LNCaP clone FGC (cell line): ENCODE results near the gene PRSS2.
"Not testable (repeated sequence)": the region's sequence is repeated elsewhere in the genome, so short reads cannot be mapped to it uniquely, and the experiment has no call there.

Source experiments
- DNase-seq: peaks from one replicate; pipeline ENCODE4 v3.0.0-alpha.2; 2011; ENCODE audit warnings: low read depth
- H3K4me3 ChIP-seq: 2 replicates; pipeline ENCODE4 v1.5.1; 2011; ENCODE audit warnings: mild to moderate bottlenecking, low read depth, low read length, control low read depth
- TF ChIP-seq, protein P1 (sequence below): IDR thresholded peaks from 2 replicates; pipeline ENCODE4 v1.5.1; 2012; ENCODE audit warnings: mild to moderate bottlenecking; ENCODE audit not compliant: control insufficient read depth, insufficient read depth; ENCODE audit errors: extremely low read depth

Gene PRSS2

GRCh38 chr7:142752376-142753225 is 18.2 kb upstream of the PRSS2 start:
- DNase-seq = no peak
- no peak overlapping the region for H3K4me3 ChIP-seq
- TF ChIP-seq, protein P1, sequence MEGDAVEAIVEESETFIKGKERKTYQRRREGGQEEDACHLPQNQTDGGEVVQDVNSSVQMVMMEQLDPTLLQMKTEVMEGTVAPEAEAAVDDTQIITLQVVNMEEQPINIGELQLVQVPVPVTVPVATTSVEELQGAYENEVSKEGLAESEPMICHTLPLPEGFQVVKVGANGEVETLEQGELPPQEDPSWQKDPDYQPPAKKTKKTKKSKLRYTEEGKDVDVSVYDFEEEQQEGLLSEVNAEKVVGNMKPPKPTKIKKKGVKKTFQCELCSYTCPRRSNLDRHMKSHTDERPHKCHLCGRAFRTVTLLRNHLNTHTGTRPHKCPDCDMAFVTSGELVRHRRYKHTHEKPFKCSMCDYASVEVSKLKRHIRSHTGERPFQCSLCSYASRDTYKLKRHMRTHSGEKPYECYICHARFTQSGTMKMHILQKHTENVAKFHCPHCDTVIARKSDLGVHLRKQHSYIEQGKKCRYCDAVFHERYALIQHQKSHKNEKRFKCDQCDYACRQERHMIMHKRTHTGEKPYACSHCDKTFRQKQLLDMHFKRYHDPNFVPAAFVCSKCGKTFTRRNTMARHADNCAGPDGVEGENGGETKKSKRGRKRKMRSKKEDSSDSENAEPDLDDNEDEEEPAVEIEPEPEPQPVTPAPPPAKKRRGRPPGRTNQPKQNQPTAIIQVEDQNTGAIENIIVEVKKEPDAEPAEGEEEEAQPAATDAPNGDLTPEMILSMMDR = no peak

DNA sequence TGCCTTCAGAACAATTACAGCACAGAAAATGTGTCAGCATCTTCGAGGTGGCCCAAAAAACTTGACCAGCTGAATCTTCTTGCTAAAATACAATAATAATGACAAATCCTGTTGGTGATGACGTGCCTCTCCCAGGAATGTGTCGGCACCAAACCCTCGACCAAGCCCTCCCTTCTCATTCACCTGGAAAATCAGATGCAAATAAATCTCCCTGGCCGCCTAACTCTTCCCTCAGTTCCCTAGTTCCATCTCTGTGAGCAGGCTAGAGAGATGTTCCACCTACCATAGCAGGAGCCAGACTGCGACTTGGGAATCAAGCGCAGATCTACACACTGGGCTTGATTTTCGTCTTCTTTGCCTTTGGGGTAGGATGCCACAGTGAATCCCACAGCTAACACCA is 17.4 kb upstream of the PRSS2 start:
- no peak overlapping the region for H3K4me3 ChIP-seq
- DNase-seq = no peak
- TF ChIP-seq, protein P1 = no peak

GRCh38 chr7:142753925-142754491 is 16.8 kb upstream of the PRSS2 start:
- not testable (repeated sequence) for H3K4me3 ChIP-seq, DNase-seq

GRCh38 chr7:142754681-142755575 is 15.8 kb upstream of the PRSS2 start:
- DNase-seq = no peak
- TF ChIP-seq, protein P1 = no peak
- H3K4me3 ChIP-seq = no peak overlapping the region

DNA sequence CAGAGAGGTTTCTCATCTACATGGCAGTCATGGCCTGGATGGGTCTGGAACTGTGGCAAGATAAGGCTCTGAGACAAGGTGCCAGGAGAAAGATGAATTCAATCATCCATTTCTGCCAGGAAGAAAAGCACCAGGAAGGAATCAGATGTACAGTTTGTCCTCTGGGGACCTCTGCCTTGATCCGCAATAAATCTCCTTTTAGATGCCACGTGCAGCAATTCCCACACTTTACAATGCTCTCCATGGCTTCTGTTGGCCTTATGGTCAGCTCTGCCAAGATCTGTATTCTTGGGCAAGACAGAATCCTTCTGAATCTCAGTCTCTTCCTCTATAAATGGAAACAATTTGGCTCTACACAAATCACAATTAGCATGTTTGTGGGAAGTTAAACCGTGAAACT is 12.5 kb upstream of the PRSS2 start:
- not testable (repeated sequence) for DNase-seq, H3K4me3 ChIP-seq

DNA sequence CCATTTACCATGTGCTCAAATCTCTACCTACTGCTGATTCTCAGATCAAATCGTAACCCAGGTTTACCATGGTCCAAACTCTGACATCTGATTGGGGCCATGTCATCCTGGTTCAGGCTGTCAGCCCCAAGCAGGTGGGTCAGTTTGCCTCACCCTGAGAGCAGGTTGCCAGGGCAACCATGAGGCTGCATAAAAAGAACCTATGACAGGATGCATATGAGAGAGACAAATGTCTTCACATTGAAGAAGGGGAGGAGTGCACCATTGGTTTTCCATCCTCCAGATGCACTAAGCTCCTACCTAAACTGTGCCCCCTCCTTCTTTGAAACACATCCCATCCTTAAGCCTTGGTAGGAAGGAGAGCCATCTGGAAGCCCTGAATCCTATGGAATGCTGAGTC is 11.3 kb upstream of the PRSS2 start:
- no peak for DNase-seq
- no peak overlapping the region for H3K4me3 ChIP-seq
- TF ChIP-seq, protein P1 = no peak

DNA sequence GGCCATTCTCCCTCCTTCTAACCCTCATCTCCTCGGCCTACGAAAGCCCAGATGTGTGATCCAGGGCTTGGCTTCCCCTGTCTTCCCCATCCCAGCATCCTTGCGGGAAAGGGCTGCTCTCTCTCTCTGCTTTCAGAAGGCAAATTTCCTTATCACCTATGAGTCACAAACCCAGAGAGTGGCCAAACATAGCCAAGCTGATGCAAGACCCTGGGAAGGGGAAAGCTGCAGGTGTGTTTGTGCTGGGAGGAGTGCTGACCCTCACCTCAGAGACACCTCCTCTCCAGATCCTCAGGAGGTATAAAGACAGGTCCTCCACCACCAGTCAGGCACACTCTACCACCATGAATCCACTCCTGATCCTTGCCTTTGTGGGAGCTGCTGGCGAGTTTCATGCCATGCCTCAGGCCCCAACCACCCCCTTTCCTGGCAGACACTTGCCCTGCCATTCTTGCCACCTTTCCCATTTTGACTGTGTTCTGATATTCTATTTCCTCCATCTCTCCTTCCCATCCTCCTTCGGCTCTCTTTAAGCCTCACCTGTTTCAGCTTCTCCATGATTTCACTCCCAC is 10.6 kb upstream of the PRSS2 start:
- no peak for DNase-seq

DNA sequence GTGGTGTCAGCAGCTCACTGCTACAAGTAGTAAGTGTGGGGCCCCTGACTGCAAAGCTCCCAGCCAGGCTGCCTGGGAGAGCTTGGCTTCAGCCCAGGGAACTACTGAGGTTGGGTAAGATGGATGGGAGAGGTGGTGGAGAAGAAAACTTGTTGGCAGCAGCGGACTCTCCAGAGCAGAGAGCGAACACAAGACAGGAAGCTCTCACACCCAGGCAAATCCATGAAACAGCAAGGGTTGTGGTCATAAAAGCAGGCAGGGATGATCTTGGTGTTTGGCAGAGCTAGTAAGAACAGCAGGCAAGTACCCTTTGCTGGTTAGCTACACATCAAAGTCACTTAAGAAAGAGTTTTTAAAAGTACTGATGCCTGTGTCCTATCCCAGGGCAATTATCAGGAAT is 9.2 kb upstream of the PRSS2 start:
- not testable (repeated sequence) for DNase-seq

More for the DNA sequence above, 10.6 kb upstream of the PRSS2 start:
- H3K4me3 ChIP-seq = no peak overlapping the region
- TF ChIP-seq, protein P1 = no peak

More for the DNA sequence above, 9.2 kb upstream of the PRSS2 start:
- not testable (repeated sequence) for H3K4me3 ChIP-seq
